ENCODE measurements around the gene SLC6A15.

The SLC6A15 gene

GRCh38 chr12:84912198-84913128 is at the start of gene SLC6A15:
SLC6A15 (minus strand) TSS chr12:84912799; CDS start chr12:84892120, 20,679 bp downstream.
- Histone ChIP-seq H3K4me1 (ENCODE audit: insufficient read depth, low read length) (peaks cover 6% of the 10 kb centered on the region; the same call in 1 of the 2 replicates), H3K9ac (ENCODE audit: low read depth, low read length) (peak within 1 kb of the TSS; percentile 81), H3K9me3 (ENCODE audit: control insufficient read depth, insufficient read depth, low read length) (no peaks in the 10 kb centered on the region), H3K36me3 (ENCODE audit: insufficient read depth, low read length) (no peaks in the 10 kb centered on the region)

DNA sequence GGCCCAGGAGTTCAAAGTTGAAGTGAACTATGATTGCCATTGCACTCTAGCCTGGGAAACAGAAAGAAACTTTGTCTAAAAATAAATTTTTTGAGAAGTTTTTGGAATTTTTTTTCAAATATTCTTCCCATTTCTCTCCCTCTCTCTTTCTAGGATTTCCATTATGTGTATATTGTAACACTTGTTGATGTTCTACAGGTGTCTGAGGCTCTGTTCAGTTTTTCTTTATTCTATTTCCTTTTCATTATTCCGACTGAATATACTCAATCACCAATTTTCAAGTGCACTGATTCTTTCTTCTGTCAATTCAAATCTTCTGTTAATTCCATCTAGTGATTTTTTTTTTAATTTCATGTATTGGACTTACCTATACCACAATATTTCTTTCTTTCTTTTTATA is 48.3 kb upstream of the SLC6A15 start:
- Histone ChIP-seq H3K9me3 (ENCODE audit: control insufficient read depth, insufficient read depth, low read length) (no peaks in the 10 kb centered on the region), H3K36me3 (ENCODE audit: insufficient read depth, low read length) (no peaks in the 10 kb centered on the region), H3K4me1 (ENCODE audit: insufficient read depth, low read length) (no peaks in the 10 kb centered on the region), H3K9ac (ENCODE audit: low read depth, low read length) (no peak overlapping the region)

- no peaks in the 10 kb centered on the region for H3K9me3 ChIP-seq (ENCODE audit: control insufficient read depth, insufficient read depth, low read length)
- H3K36me3 ChIP-seq (ENCODE audit: insufficient read depth, low read length) = no peaks in the 10 kb centered on the region
- H3K4me1 ChIP-seq (ENCODE audit: insufficient read depth, low read length) = no peaks in the 10 kb centered on the region
- no peak overlapping the region for H3K9ac ChIP-seq (ENCODE audit: low read depth, low read length)
Observed at GRCh38 chr12:84955298-84955697, 42.7 kb upstream of the SLC6A15 start.

- no peaks in the 10 kb centered on the region for H3K4me1 ChIP-seq (ENCODE audit: insufficient read depth, low read length)
- H3K36me3 ChIP-seq (ENCODE audit: insufficient read depth, low read length) = no peaks in the 10 kb centered on the region
- H3K9ac ChIP-seq (ENCODE audit: low read depth, low read length) = no peak overlapping the region
- no peaks in the 10 kb centered on the region for H3K9me3 ChIP-seq (ENCODE audit: control insufficient read depth, insufficient read depth, low read length)
Observed at GRCh38 chr12:84954415-84954814, 41.8 kb upstream of the SLC6A15 start.

DNA sequence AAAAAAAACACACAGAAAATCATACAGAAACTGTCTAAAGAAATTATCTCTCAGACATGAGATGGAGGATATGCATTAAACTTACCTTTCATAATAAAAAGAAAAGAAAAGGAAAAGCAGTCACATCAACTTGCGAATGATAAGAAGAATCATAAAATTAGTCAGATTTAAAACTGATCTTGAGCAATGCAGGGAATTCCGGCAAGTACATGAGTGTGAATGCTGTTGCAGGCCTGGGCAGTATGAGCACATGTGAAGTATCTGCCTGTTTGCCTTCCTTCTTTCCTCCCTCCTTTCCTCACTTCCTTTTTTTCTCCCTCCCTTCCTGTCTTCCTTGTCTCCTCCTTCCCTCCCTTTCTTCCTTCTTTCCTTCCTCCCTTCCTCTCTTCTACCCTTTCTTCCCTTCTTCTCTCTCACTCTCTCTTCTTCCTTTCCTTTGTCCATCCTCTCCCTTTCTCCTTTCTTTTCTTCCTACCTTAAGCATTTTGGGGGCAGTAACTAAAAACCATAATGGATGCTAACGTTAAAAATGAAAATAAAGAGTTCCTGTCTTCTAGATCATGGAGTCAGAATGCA is 38.5 kb upstream of the SLC6A15 start:
- H3K36me3 ChIP-seq (ENCODE audit: insufficient read depth, low read length) = no peaks in the 10 kb centered on the region
- H3K4me1 ChIP-seq (ENCODE audit: insufficient read depth, low read length) = no peaks in the 10 kb centered on the region
- no peak overlapping the region for H3K9ac ChIP-seq (ENCODE audit: low read depth, low read length)
- H3K9me3 ChIP-seq (ENCODE audit: control insufficient read depth, insufficient read depth, low read length) = no peaks in the 10 kb centered on the region

- Histone ChIP-seq H3K36me3 (ENCODE audit: insufficient read depth, low read length) (no peaks in the 10 kb centered on the region), H3K9me3 (ENCODE audit: control insufficient read depth, insufficient read depth, low read length) (no peaks in the 10 kb centered on the region), H3K9ac (ENCODE audit: low read depth, low read length) (no peak overlapping the region), H3K4me1 (ENCODE audit: insufficient read depth, low read length) (no peaks in the 10 kb centered on the region)
Observed at GRCh38 chr12:84946753-84947152, 34.2 kb upstream of the SLC6A15 start.

DNA sequence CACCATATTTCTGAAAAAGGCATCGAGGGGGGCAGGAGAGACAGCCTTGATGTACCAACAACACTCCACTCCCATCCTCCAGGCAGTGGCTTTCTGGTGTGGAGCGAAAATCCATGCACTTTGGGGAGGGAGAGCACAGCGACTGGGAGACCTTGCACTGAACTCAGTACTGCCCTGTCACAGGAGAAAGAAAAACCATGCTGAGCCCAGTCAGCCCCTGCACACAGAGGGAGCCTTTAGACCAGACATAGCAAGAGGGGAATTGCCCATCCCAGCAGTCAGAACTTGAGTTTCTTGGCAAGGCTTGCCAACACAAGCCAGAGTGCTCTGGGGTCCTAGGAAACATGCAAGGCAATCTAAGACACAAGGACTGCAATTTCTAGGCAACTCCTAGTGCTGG is 24.8 kb upstream of the SLC6A15 start:
- Histone ChIP-seq H3K36me3 (ENCODE audit: insufficient read depth, low read length) (no peaks in the 10 kb centered on the region), H3K4me1 (ENCODE audit: insufficient read depth, low read length) (no peaks in the 10 kb centered on the region), H3K9ac (ENCODE audit: low read depth, low read length) (no peak overlapping the region), H3K9me3 (ENCODE audit: control insufficient read depth, insufficient read depth, low read length) (no peaks in the 10 kb centered on the region)

- Histone ChIP-seq H3K4me1 (ENCODE audit: insufficient read depth, low read length) (no peaks in the 10 kb centered on the region), H3K9ac (ENCODE audit: low read depth, low read length) (no peak overlapping the region), H3K9me3 (ENCODE audit: control insufficient read depth, insufficient read depth, low read length) (no peaks in the 10 kb centered on the region), H3K36me3 (ENCODE audit: insufficient read depth, low read length) (no peaks in the 10 kb centered on the region)
Observed at GRCh38 chr12:84929501-84929900, 16.9 kb upstream of the SLC6A15 start.

GRCh38 chr12:84924981-84925380 is 12.4 kb upstream of the SLC6A15 start:
- Histone ChIP-seq H3K36me3 (ENCODE audit: insufficient read depth, low read length) (no peaks in the 10 kb centered on the region), H3K9ac (ENCODE audit: low read depth, low read length) (no peak overlapping the region), H3K4me1 (ENCODE audit: insufficient read depth, low read length) (no peaks in the 10 kb centered on the region), H3K9me3 (ENCODE audit: control insufficient read depth, insufficient read depth, low read length) (no peaks in the 10 kb centered on the region)

GRCh38 chr12:84922693-84923092 is 10.1 kb upstream of the SLC6A15 start:
- no peaks in the 10 kb centered on the region for H3K4me1 ChIP-seq (ENCODE audit: insufficient read depth, low read length)

GRCh38 chr12:84920331-84920730 is 7.7 kb upstream of the SLC6A15 start:
- no peaks in the 10 kb centered on the region for H3K36me3 ChIP-seq (ENCODE audit: insufficient read depth, low read length)
- H3K9me3 ChIP-seq (ENCODE audit: control insufficient read depth, insufficient read depth, low read length) = no peaks in the 10 kb centered on the region
- H3K9ac ChIP-seq (ENCODE audit: low read depth, low read length) = no peak overlapping the region
- no peaks in the 10 kb centered on the region for H3K4me1 ChIP-seq (ENCODE audit: insufficient read depth, low read length)

More at GRCh38 chr12:84922693-84923092, 10.1 kb upstream of the SLC6A15 start:
- Histone ChIP-seq H3K9ac (ENCODE audit: low read depth, low read length) (no peak overlapping the region), H3K9me3 (ENCODE audit: control insufficient read depth, insufficient read depth, low read length) (no peaks in the 10 kb centered on the region), H3K36me3 (ENCODE audit: insufficient read depth, low read length) (no peaks in the 10 kb centered on the region)

- H3K36me3 ChIP-seq (ENCODE audit: insufficient read depth, low read length) = no peaks in the 10 kb centered on the region
- no peak overlapping the region for H3K9ac ChIP-seq (ENCODE audit: low read depth, low read length)
- no peaks in the 10 kb centered on the region for H3K9me3 ChIP-seq (ENCODE audit: control insufficient read depth, insufficient read depth, low read length)
- H3K4me1 ChIP-seq (ENCODE audit: insufficient read depth, low read length) = no peaks in the 10 kb centered on the region
Observed at GRCh38 chr12:84919271-84919670, 6.7 kb upstream of the SLC6A15 start.

- Histone ChIP-seq H3K9ac (ENCODE audit: low read depth, low read length) (peak overlapping the region; percentile 81), H3K9me3 (ENCODE audit: control insufficient read depth, insufficient read depth, low read length) (no peaks in the 10 kb centered on the region), H3K4me1 (ENCODE audit: insufficient read depth, low read length) (peaks cover 6% of the 10 kb centered on the region; the same call in 1 of the 2 replicates), H3K36me3 (ENCODE audit: insufficient read depth, low read length) (no peaks in the 10 kb centered on the region)
Observed at GRCh38 chr12:84913129-84913515, 523 bp upstream of the SLC6A15 start.

GRCh38 chr12:84911271-84912197 is 1.1 kb downstream of the SLC6A15 start:
- H3K4me1 ChIP-seq (ENCODE audit: insufficient read depth, low read length) = peaks cover 6% of the 10 kb centered on the region; the same call in 1 of the 2 replicates
- no peaks in the 10 kb centered on the region for H3K36me3 ChIP-seq (ENCODE audit: insufficient read depth, low read length)
- no peaks in the 10 kb centered on the region for H3K9me3 ChIP-seq (ENCODE audit: control insufficient read depth, insufficient read depth, low read length)
- peak overlapping the region; percentile 81 for H3K9ac ChIP-seq (ENCODE audit: low read depth, low read length)
